Measurements from ENCODE around the gene TPPP.
A peak's percentile ranks its signal among the peaks of the same experiment; 100 is the strongest.
"Not testable (repeated sequence)": the region's sequence is repeated elsewhere in the genome, so short reads cannot be mapped to it uniquely, and the experiment has no call there.

TPPP gene

DNA sequence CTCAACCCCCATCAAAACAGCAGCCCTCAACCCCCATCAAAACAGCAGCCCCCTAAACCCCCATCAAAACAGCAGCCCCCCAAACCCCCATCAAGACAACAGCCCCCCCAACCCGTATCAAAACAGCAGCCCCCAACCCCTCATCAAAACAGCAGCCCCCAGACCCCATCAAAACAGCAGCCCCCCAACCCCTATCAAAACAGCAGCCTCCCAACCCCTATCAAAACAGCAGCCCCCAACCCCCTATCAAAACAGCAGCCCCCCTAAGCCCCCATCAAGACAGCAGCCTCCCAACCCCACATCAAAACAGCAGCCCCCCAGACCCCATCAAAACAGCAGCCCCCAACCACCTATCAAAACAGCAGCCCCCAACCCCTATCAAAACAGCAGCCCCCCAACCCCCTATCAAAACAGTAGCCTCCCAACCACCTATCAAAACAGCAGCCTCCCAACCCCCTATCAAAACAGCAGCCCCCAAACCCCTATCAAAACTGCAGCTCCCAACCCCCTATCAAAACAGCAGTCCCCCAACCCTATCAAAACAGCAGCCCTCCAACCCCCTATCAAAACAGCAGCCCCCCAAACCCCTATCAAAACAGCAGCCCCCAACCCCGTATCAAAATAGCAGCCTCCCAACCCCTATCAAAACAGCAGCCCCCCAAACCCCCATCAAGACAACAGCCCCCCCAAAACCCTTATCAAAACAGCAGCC lies 1.2 kb downstream of the TPPP start:
- H3K27me3 ChIP-seq (replicated peaks; ENCODE audit: control insufficient read depth, insufficient read depth, low read length) = no peaks in the 10 kb centered on the region

GRCh38 chr5:691049-691448 lies 2.1 kb downstream of the TPPP start:
- H3K4me1 ChIP-seq (ENCODE audit: control insufficient read depth, insufficient read depth, low read length); H3K9me3 ChIP-seq (ENCODE audit: control insufficient read depth, low read length); H3K9ac ChIP-seq (ENCODE audit: low read length); H3K4me3 ChIP-seq (ENCODE audit: low read length); H3K36me3 ChIP-seq (ENCODE audit: control insufficient read depth, insufficient read depth, low read length, severe bottlenecking); H3K27me3 ChIP-seq (replicated peaks; ENCODE audit: control insufficient read depth, insufficient read depth, low read length); DNase-seq (ENCODE audit: low read depth): not testable (repeated sequence)

More for the DNA sequence above, 1.2 kb downstream of the TPPP start:
- Histone ChIP-seq H3K4me1 (ENCODE audit: control insufficient read depth, insufficient read depth, low read length) (no peaks in the 10 kb centered on the region), H3K9me3 (ENCODE audit: control insufficient read depth, low read length) (no peaks in the 10 kb centered on the region), H3K4me3 (ENCODE audit: low read length) (no peak overlapping the region), H3K9ac (ENCODE audit: low read length) (no peak overlapping the region), H3K36me3 (ENCODE audit: control insufficient read depth, insufficient read depth, low read length, severe bottlenecking) (no peaks in the 10 kb centered on the region)
- no peak for DNase-seq (ENCODE audit: low read depth)

DNA sequence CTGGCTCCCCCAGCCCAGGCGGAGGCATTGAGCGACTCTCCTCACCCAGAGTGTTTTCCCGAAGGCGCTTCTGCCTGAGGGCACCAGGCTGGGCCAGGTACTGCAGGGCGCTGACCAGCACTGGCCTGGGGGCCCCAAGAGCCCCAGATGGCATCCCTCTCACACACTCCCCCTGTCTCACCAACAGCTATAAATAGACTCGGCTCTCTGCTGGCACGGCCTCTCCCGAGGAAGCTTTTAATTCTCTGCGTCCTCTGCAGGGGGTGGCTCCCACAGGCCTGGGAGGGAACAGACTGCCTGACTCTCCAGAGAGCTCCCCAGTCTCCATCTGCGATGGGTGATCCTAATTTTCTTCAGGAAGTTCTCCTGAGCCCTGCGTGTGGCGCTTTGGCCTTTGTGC lies 2.9 kb downstream of the TPPP start:
- not testable (repeated sequence) for H3K27me3 ChIP-seq (replicated peaks; ENCODE audit: control insufficient read depth, insufficient read depth, low read length); H3K4me1 ChIP-seq (ENCODE audit: control insufficient read depth, insufficient read depth, low read length); H3K4me3 ChIP-seq (ENCODE audit: low read length); H3K36me3 ChIP-seq (ENCODE audit: control insufficient read depth, insufficient read depth, low read length, severe bottlenecking); H3K9me3 ChIP-seq (ENCODE audit: control insufficient read depth, low read length); DNase-seq (ENCODE audit: low read depth); H3K9ac ChIP-seq (ENCODE audit: low read length)

GRCh38 chr5:688348-689010 lies 4.7 kb downstream of the TPPP start:
- not testable (repeated sequence) for H3K4me1 ChIP-seq (ENCODE audit: control insufficient read depth, insufficient read depth, low read length); H3K4me3 ChIP-seq (ENCODE audit: low read length); H3K9ac ChIP-seq (ENCODE audit: low read length); H3K9me3 ChIP-seq (ENCODE audit: control insufficient read depth, low read length); DNase-seq (ENCODE audit: low read depth); H3K36me3 ChIP-seq (ENCODE audit: control insufficient read depth, insufficient read depth, low read length, severe bottlenecking)
- H3K27me3 ChIP-seq (replicated peaks; ENCODE audit: control insufficient read depth, insufficient read depth, low read length) = peaks cover 14% of the 10 kb centered on the region

GRCh38 chr5:686936-687335 lies 6.2 kb downstream of the TPPP start:
- H3K4me3 ChIP-seq (ENCODE audit: low read length); H3K36me3 ChIP-seq (ENCODE audit: control insufficient read depth, insufficient read depth, low read length, severe bottlenecking); H3K9ac ChIP-seq (ENCODE audit: low read length); H3K4me1 ChIP-seq (ENCODE audit: control insufficient read depth, insufficient read depth, low read length); DNase-seq (ENCODE audit: low read depth); H3K9me3 ChIP-seq (ENCODE audit: control insufficient read depth, low read length): not testable (repeated sequence)
- peaks cover 14% of the 10 kb centered on the region for H3K27me3 ChIP-seq (replicated peaks; ENCODE audit: control insufficient read depth, insufficient read depth, low read length)

GRCh38 chr5:686172-686523 lies 7.0 kb downstream of the TPPP start:
- H3K4me3 ChIP-seq (ENCODE audit: low read length); H3K9ac ChIP-seq (ENCODE audit: low read length); DNase-seq (ENCODE audit: low read depth); H3K36me3 ChIP-seq (ENCODE audit: control insufficient read depth, insufficient read depth, low read length, severe bottlenecking); H3K4me1 ChIP-seq (ENCODE audit: control insufficient read depth, insufficient read depth, low read length); H3K9me3 ChIP-seq (ENCODE audit: control insufficient read depth, low read length): not testable (repeated sequence)
- peaks cover 14% of the 10 kb centered on the region for H3K27me3 ChIP-seq (replicated peaks; ENCODE audit: control insufficient read depth, insufficient read depth, low read length)

DNA sequence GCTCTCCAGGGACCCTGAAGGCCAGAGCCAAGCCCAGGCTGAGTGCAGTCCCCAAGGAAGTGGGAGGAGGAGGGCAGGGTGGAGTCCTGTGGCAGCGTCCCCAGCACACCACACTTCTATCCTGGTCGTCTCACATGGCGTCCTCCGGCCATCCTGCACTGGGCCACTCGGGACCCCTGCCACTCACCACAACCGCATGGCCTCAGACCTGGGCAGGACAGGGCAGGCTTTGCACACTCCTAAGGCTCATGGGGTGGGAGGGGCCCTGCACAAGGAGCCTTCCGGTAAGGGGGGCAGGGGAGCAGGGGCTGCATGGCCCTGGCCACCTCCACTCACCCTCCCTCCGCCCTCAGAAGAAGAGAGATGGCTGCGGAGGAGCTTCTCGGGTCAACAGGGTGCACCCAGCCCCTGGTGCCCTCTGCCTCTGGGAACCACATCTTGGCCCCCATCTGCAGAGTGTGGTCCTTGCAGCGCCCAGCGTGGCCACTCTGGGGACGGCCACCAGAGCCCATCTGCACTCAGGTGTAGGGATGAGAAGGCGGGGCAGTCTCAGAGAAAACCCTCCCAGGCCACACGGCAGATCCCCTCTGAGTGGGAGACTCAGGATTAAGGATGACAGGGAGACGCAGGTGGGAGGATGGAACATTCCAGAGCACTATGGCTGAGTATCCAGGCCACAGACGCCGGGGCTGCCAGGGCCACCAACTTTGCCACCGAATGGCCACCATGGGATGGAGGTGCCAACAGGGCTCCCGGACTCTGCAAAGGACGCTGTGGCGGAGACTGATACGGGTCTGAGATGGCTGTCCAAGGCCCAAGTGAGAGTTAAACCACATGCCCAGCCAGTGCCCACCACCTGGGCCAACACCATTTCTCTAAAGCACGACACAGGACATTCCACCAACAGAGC lies 7.6 kb downstream of the TPPP start:
- H3K27me3 ChIP-seq (replicated peaks; ENCODE audit: control insufficient read depth, insufficient read depth, low read length) = peaks cover 14% of the 10 kb centered on the region
- H3K4me1 ChIP-seq (ENCODE audit: control insufficient read depth, insufficient read depth, low read length) = no peaks in the 10 kb centered on the region
- H3K9me3 ChIP-seq (ENCODE audit: control insufficient read depth, low read length) = no peaks in the 10 kb centered on the region
- no peak overlapping the region for H3K9ac ChIP-seq (ENCODE audit: low read length)
- H3K4me3 ChIP-seq (ENCODE audit: low read length) = no peak overlapping the region
- no peaks in the 10 kb centered on the region for H3K36me3 ChIP-seq (ENCODE audit: control insufficient read depth, insufficient read depth, low read length, severe bottlenecking)
- no peak for DNase-seq (ENCODE audit: low read depth)

DNA sequence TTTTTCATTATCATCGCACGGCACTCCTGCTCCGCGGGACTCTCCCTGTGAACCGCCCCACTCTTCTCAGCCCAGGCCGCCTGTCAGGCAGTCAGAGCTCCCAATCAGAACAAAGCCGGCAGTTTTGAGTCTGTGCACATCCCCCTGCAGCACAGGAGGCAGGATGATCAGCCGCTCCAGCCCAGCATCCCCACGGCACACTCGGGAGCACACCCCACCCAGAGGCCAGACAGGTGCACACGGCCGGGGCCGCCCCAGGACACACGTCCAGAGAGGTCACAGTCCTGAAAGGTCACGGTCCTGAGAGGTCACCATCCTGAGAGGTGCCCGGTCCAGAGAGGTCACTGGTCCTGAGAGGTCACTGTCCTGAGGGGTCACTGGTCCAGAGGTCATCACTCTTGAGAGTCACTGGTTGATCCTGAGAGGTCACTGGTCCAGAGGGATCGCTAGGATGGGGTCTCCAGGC lies 8.4 kb downstream of the TPPP start:
- H3K9me3 ChIP-seq (ENCODE audit: control insufficient read depth, low read length) = no peaks in the 10 kb centered on the region
- H3K9ac ChIP-seq (ENCODE audit: low read length) = no peak overlapping the region
- no peak for DNase-seq (ENCODE audit: low read depth)
- H3K4me1 ChIP-seq (ENCODE audit: control insufficient read depth, insufficient read depth, low read length) = no peaks in the 10 kb centered on the region
- peaks cover 14% of the 10 kb centered on the region for H3K27me3 ChIP-seq (replicated peaks; ENCODE audit: control insufficient read depth, insufficient read depth, low read length)
- H3K36me3 ChIP-seq (ENCODE audit: control insufficient read depth, insufficient read depth, low read length, severe bottlenecking) = no peaks in the 10 kb centered on the region
- no peak overlapping the region for H3K4me3 ChIP-seq (ENCODE audit: low read length)

DNA sequence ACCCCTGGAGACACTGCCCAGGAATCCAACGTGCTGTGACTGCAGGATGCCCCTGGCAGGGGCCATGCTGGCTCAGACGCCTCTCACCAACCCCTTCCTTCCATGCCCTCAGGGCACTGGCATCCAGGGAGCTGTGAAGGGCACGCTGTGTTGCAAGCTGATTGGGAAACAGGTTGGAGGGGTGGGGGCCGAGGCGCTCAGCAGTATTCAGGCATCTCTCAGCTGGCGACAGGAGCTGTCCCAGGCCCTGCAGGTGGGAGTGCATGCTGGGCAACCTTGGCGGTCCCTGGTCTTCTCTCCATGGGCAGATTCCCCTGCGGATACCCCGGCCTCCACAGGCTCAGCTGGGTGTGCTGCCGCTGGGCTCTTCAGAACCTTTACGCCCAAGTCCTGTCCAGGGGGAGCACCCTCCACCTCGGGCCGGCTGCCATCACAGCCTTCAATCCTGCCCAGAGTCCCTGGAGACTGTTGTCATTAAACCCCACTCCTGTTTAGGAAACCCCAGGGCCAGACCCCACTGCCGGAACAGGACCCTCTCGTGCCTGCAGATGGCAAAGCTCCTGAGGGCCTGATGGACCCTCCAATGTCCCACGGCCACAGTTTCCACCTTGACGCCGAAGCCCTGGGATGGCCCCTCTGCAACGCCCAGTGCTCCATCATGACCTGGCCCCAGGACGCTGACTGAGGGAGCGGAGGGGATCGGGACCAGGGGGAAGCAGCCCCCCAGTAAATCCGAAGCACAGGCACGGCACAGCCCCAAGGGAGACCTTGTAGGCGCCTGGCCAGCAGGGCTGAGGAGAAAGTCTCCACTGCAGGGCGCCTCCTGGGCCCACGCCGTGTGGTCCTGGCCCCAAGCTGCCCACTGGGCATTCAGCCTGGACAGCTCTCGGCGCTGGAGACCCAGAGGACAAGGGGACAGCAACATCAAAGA lies 9.3 kb downstream of the TPPP start:
- DNase-seq (ENCODE audit: low read depth) = peak; percentile 19
- Histone ChIP-seq H3K4me3 (ENCODE audit: low read length) (no peak overlapping the region), H3K27me3 (replicated peaks; ENCODE audit: control insufficient read depth, insufficient read depth, low read length) (peaks cover 14% of the 10 kb centered on the region), H3K9me3 (ENCODE audit: control insufficient read depth, low read length) (no peaks in the 10 kb centered on the region), H3K9ac (ENCODE audit: low read length) (no peak overlapping the region), H3K36me3 (ENCODE audit: control insufficient read depth, insufficient read depth, low read length, severe bottlenecking) (no peaks in the 10 kb centered on the region), H3K4me1 (ENCODE audit: control insufficient read depth, insufficient read depth, low read length) (no peaks in the 10 kb centered on the region)

GRCh38 chr5:682651-683358 lies 10.3 kb downstream of the TPPP start:
- not testable (repeated sequence) for H3K9me3 ChIP-seq (ENCODE audit: control insufficient read depth, low read length); H3K9ac ChIP-seq (ENCODE audit: low read length); DNase-seq (ENCODE audit: low read depth); H3K4me3 ChIP-seq (ENCODE audit: low read length); H3K4me1 ChIP-seq (ENCODE audit: control insufficient read depth, insufficient read depth, low read length); H3K36me3 ChIP-seq (ENCODE audit: control insufficient read depth, insufficient read depth, low read length, severe bottlenecking)
- peaks cover 14% of the 10 kb centered on the region for H3K27me3 ChIP-seq (replicated peaks; ENCODE audit: control insufficient read depth, insufficient read depth, low read length)
